HAP-1 (cell line): ENCODE data around the gene POU6F2.

Source experiments
- DNase-seq, 2 experiments: peaks; one replicate each; pipeline ENCODE4 v3.0.0-alpha.2; 2016 to 2020; ENCODE audit warnings: low spot score in 2 of 2
- H3K27me3 ChIP-seq: fragments of 250-450 bp; sonication (Bioruptor Pico); 2 replicates; pipeline ENCODE4 v1.5.1; 2020; ENCODE audit warnings: low read depth, mild to moderate bottlenecking, moderate library complexity
- H3K36me3 ChIP-seq: fragments of 250-450 bp; sonication (Bioruptor Pico); replicated peaks from 2 replicates; pipeline ENCODE4 v1.5.1; 2020; ENCODE audit warnings: mild to moderate bottlenecking
- H3K4me1 ChIP-seq: fragments of 250-450 bp; sonication (Bioruptor Pico); 2 replicates; pipeline ENCODE4 v1.5.1; 2020; ENCODE audit warnings: mild to moderate bottlenecking
- H3K4me3 ChIP-seq: fragments of 250-450 bp; sonication (Bioruptor Pico); 2 replicates; pipeline ENCODE4 v1.5.1; 2020; ENCODE audit warnings: mild to moderate bottlenecking, moderate library complexity
- H3K9me3 ChIP-seq: fragments of 250-450 bp; sonication (Bioruptor Pico); 2 replicates; pipeline ENCODE4 v1.5.1; 2020; ENCODE audit warnings: mild to moderate bottlenecking, moderate library complexity
- in situ Hi-C: fragments of 300-500 bp; cut with MboI; formaldehyde crosslinking; loops from 3 replicates; pipeline ENCODE4 v1.14.3; 2020; ENCODE audit warnings: low sequenced_read_pairs, inconsistent platforms, mixed read lengths

Gene POU6F2

DNA sequence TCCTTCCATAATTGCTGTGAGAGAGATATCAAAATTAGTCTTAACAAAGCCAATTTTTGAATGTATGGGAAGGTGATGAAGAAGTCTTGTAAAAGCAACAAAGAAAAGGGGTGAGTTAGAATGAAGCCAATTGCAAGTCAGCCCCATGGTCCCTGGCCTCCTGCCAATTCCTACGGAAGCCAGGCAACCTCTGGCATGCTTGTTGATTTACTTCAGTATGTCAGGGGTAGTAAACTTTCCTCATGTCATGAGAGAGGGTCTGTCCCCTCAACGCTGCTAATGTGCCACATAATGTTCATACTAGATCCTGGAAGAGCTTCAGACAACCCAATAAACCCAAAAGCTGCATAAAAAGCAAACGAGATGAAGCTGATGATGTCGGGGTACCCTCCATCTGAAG is 429.4 kb downstream of the POU6F2 start:
- peaks cover 23% of the 10 kb centered on the region for H3K4me1 ChIP-seq
- no peaks in the 10 kb centered on the region for H3K27me3 ChIP-seq
- no peaks in the 10 kb centered on the region for H3K36me3 ChIP-seq
- no peaks in the 10 kb centered on the region for H3K9me3 ChIP-seq
- H3K4me3 ChIP-seq, result no peak overlapping the region
- in situ Hi-C loops, result no loop called here
- DNase-seq, result peak in 1 of 2 experiments; percentile 53

DNA sequence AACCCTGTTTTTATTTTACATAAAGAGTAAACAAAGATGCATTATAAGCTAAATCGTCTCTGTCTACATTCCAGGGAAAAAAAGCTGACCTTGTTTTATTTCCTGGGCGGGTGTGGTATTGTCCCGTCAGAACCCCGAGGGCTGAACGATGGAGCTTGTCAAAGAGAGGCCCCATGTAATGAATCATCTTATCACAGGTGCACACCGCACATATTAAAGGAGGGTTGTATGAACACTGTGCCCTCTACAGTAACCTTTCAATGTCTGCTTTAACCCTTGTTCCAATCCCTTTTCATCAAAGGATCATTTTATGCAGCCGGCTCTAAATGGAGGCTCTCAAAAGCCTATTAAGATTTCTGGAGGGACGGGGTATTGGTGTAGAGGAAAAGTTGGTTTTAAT is 430.0 kb downstream of the POU6F2 start:
- no peaks in the 10 kb centered on the region for H3K27me3 ChIP-seq
- in situ Hi-C loops, result no loop called here
- H3K4me1 ChIP-seq, result peaks cover 23% of the 10 kb centered on the region
- H3K9me3 ChIP-seq, result no peaks in the 10 kb centered on the region
- no peak for DNase-seq
- H3K4me3 ChIP-seq, result no peak overlapping the region
- no peaks in the 10 kb centered on the region for H3K36me3 ChIP-seq

DNA sequence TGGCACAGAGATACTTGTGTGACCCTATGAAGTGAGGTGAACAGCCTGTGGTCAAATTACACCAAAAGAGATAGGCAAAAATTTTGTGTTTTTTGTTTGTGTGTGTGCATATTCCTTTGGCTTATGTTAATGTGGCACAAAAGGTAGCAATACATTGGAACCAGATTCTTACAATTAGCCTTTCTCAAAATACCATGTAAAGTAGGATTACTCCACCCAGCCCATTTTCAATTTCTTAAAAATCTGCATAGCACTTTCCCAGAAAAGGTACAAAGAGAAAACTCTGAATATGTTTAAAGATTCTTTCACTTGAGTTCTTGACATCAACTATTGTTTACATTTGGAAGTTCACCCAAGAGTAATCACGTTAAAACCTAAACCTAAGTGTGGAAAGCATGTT is 431.2 kb downstream of the POU6F2 start:
- Histone ChIP-seq H3K4me3 (no peak overlapping the region), H3K36me3 (no peaks in the 10 kb centered on the region), H3K4me1 (peaks cover 29% of the 10 kb centered on the region), H3K9me3 (no peaks in the 10 kb centered on the region), H3K27me3 (no peaks in the 10 kb centered on the region)
- DNase-seq, result peak in 1 of 2 experiments; percentile 14
- in situ Hi-C loops, result no loop called here

DNA sequence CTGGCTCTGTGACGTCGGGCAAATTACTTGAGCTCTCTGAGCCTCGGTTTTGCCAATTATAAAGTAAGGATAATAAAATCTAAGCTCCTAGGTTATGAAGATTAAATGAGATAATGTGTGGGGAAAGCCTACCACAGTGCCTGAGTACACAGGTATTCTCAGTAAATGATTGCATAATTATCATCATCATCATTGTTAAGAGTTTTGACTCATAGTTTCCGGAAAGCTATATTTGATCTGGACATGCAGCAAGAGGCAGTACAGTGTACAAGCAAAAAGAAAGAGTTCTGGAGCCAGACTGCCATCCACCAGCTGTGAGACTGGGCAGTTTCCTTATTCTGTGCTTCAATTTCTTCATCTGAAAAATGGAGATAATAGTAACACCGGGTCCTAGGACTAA is 432.9 kb downstream of the POU6F2 start:
- no peaks in the 10 kb centered on the region for H3K36me3 ChIP-seq
- H3K9me3 ChIP-seq, result no peaks in the 10 kb centered on the region
- in situ Hi-C loops, result no loop called here
- H3K4me1 ChIP-seq, result peaks cover 36% of the 10 kb centered on the region
- H3K27me3 ChIP-seq, result no peaks in the 10 kb centered on the region
- no peak overlapping the region for H3K4me3 ChIP-seq
- no peak for DNase-seq

GRCh38 chr7:39413636-39414223 is 436.0 kb downstream of the POU6F2 start:
- H3K9me3 ChIP-seq, result no peaks in the 10 kb centered on the region
- H3K4me3 ChIP-seq, result peak overlapping the region; percentile 36
- H3K4me1 ChIP-seq, result peaks cover 21% of the 10 kb centered on the region
- H3K27me3 ChIP-seq, result no peaks in the 10 kb centered on the region
- DNase-seq, result no peak
- in situ Hi-C loops, result no loop called here
- no peaks in the 10 kb centered on the region for H3K36me3 ChIP-seq

DNA sequence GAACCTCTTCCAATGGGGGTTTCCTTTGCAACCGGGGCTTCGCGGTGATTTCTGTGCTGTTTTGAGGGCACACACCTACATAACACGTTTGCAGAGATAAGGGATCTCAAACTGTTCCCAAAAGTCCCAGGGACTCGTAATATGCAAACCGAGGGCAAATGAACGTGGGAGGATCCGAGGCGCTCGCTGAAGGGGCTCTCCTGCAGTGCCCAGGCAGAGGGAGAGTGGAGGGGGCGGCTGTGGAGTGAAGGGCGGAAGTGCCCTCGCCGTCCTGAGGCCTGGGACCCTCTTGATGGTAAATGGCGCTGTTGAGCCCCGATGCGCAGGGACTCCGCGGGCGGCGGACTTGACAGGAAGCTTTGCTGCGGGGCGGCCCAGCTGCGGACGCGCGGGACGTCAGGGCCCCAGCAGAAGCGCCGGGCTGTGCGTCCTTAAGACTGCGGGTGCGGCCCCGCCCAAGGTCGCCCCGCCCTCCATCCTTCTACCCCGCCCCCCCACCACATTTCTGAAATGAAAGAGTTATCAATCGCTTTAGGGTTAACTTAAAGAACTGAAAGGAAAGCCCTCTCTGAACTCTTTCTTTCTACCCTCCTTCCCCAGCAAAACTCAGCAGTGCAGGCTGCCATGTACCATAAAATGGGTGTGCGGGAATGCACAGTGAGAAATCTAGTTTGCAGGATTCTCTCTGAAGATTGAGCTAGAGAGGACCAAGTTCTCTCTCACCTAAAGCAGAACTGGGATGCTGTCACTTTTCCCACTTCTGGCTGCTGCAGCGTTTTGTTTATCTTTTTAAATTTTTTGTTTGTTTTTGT is 436.7 kb downstream of the POU6F2 start:
- in situ Hi-C loops, result no loop called here
- Histone ChIP-seq H3K27me3 (no peaks in the 10 kb centered on the region), H3K4me3 (peak overlapping the region; percentile 36), H3K36me3 (no peaks in the 10 kb centered on the region), H3K9me3 (no peaks in the 10 kb centered on the region), H3K4me1 (peaks cover 14% of the 10 kb centered on the region)
- DNase-seq, result peak; percentile 73 to 84

DNA sequence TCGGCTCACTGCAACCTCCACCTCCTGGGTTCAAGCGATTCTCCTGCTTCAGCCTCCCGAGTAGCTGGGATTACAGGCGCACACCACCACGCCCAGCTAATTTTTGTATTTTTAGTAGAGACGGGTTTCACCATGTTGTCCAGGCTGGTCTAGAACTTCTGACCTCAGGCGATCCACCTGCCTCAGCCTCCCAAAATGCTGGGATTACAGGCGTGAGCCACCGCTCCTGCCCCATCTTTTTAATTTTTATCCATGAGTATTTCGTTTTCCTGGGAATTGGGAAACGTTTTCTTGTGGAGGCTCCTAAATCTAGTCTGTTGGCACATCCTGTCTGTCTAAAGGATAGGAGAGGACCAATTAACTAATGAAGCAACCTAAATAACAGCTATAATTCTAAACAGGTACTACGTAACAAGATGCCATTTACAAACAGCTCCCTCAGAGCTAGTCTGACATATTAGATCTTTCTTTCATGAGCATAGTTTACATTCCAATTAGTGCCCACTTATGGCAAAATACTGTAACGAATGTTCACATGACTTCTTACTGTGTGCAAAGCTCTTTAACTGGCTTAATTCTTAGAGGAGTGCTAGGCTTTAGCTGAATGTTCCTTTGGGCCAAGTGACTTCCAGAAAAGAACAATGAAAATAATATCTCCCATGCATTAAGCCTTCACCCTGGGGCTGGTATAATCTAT is 437.5 kb downstream of the POU6F2 start:
- Histone ChIP-seq H3K9me3 (no peaks in the 10 kb centered on the region), H3K36me3 (no peaks in the 10 kb centered on the region), H3K27me3 (no peaks in the 10 kb centered on the region), H3K4me1 (peaks cover 13% of the 10 kb centered on the region), H3K4me3 (no peak overlapping the region)
- peak in 1 of 2 experiments; percentile 24 for DNase-seq
- in situ Hi-C loops, result no loop called here

GRCh38 chr7:39416866-39417265 is 439.2 kb downstream of the POU6F2 start:
- in situ Hi-C loops, result no loop called here
- Histone ChIP-seq H3K4me1 (peaks cover 13% of the 10 kb centered on the region), H3K36me3 (no peaks in the 10 kb centered on the region), H3K9me3 (no peaks in the 10 kb centered on the region), H3K27me3 (no peaks in the 10 kb centered on the region), H3K4me3 (no peak overlapping the region)
- no peak for DNase-seq

DNA sequence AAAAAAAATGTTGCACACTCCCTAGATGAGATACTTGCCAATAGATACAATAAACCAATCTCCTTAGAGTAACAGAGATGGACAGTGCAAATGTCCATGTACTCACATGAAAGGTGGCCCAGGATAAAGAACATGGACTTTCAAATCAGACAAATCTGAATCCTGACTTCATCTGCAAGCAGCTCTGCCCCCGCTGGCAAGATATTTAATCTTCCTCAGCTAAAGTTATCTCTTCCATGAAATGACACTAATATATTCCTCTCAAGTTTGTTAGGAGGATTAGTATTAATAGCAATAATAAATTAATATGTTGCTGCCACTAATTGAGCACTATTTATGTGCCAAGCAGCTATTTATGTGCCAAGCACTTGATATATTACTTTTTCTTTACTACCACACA is 439.9 kb downstream of the POU6F2 start:
- in situ Hi-C loops, result no loop called here
- no peaks in the 10 kb centered on the region for H3K9me3 ChIP-seq
- H3K4me1 ChIP-seq, result peaks cover 13% of the 10 kb centered on the region
- no peak overlapping the region for H3K4me3 ChIP-seq
- H3K36me3 ChIP-seq, result no peaks in the 10 kb centered on the region
- no peak for DNase-seq
- no peaks in the 10 kb centered on the region for H3K27me3 ChIP-seq

DNA sequence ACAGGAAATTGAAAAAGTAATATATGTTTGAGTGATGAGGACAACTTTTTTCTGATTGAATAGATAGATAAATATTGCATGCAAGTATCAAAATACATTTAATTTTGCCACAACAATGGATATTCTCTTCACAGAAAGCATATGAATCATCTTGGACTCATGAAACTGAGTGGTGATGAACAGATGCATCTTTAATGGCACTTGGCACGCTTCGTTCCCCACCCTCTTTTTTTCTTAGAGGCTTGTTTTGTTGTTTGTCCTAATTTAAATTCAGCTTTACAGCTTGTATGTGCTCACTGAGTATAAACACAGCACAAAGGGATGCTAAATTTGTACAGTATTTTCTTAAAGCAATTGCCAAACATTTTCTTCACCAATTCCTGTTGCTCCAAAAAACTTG is 443.5 kb downstream of the POU6F2 start:
- Histone ChIP-seq H3K27me3 (no peaks in the 10 kb centered on the region), H3K36me3 (no peaks in the 10 kb centered on the region), H3K4me3 (no peak overlapping the region), H3K4me1 (no peaks in the 10 kb centered on the region), H3K9me3 (no peaks in the 10 kb centered on the region)
- in situ Hi-C loops, result no loop called here
- DNase-seq, result no peak

GRCh38 chr7:39421661-39422060 is 444.0 kb downstream of the POU6F2 start:
- H3K27me3 ChIP-seq, result no peaks in the 10 kb centered on the region
- H3K9me3 ChIP-seq, result no peaks in the 10 kb centered on the region
- no peaks in the 10 kb centered on the region for H3K36me3 ChIP-seq
- no peak overlapping the region for H3K4me3 ChIP-seq
- in situ Hi-C loops, result no loop called here
- H3K4me1 ChIP-seq, result no peaks in the 10 kb centered on the region
- no peak for DNase-seq

GRCh38 chr7:39428221-39428620 is 450.5 kb downstream of the POU6F2 start:
- H3K4me3 ChIP-seq, result no peak overlapping the region
- H3K36me3 ChIP-seq, result no peaks in the 10 kb centered on the region
- in situ Hi-C loops, result no loop called here
- no peaks in the 10 kb centered on the region for H3K9me3 ChIP-seq
- DNase-seq, result no peak
- H3K27me3 ChIP-seq, result no peaks in the 10 kb centered on the region
- H3K4me1 ChIP-seq, result no peaks in the 10 kb centered on the region

GRCh38 chr7:39429421-39429820 is 451.7 kb downstream of the POU6F2 start:
- Histone ChIP-seq H3K4me3 (no peak overlapping the region), H3K9me3 (no peaks in the 10 kb centered on the region), H3K4me1 (no peaks in the 10 kb centered on the region), H3K36me3 (no peaks in the 10 kb centered on the region), H3K27me3 (no peaks in the 10 kb centered on the region)
- no peak for DNase-seq
- in situ Hi-C loops, result no loop called here

DNA sequence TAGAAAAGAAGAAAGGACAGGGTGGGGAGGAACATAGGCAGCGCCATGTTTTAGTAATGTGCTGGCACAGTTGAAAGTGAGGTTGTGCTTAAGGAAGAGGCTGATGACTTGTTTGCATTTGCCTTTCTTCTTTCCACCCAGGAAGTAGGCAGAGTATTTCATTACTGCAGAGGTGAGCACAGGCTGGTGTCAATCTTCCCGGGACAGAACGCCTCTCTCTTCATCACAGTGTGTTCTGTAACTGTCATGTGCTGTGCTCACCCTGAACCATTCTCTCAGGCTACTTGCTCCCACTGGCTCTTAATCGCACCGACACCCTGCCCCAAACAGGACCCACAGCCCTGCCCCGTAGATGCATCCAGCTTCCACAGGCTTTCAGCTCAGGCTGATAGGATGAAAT is 452.7 kb downstream of the POU6F2 start:
- DNase-seq, result no peak
- Histone ChIP-seq H3K27me3 (no peaks in the 10 kb centered on the region), H3K36me3 (no peaks in the 10 kb centered on the region), H3K4me1 (no peaks in the 10 kb centered on the region), H3K9me3 (no peaks in the 10 kb centered on the region), H3K4me3 (no peak overlapping the region)
- in situ Hi-C loops, result no loop called here
